Astrocyte (in vitro differentiated cells and primary cell): ENCODE results near the gene GREB1.

Source experiments
- EZH2 ChIP-seq: IDR thresholded peaks from 2 replicates; pipeline ENCODE4 v1.6.1; 2012; ENCODE audit warnings: mild to moderate bottlenecking, low read length, inconsistent platforms; ENCODE audit not compliant: insufficient read depth
- TF ChIP-seq, protein P1 (sequence below): IDR thresholded peaks from 2 replicates; pipeline ENCODE4 v1.5.1; 2011; ENCODE audit warnings: low read depth, mild to moderate bottlenecking, inconsistent platforms, low read length, moderate library complexity; ENCODE audit not compliant: insufficient read depth

DNA sequence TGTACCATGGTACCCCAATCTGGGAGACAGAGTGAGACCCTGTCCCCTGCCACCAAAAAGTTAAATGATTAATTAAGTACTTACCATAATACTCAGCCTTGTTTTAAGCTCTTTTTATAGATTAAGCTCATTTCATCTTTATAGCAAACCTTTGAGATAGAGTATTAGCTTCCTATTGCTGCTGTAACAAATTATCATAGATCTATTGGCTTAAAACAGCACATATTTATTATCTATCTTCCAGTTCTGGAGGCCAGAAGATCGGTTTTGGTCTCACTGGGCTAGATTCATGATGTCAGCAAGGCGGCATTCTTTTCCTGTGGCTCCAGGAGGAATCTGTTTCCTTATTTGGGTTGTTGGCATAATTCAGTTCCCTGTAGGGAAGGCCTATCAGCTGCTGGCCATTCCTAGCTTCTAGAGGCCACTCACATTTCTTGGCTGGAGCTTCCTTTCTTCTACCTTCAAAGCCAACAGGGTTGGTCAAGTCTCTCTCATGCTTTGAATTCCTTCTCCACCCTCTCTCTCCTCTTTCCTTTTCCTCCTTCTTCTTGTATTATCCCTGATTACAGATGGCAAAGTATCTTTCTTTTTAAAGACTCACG is 13.7 kb upstream of the GREB1 start:
- TF ChIP-seq, protein P1, sequence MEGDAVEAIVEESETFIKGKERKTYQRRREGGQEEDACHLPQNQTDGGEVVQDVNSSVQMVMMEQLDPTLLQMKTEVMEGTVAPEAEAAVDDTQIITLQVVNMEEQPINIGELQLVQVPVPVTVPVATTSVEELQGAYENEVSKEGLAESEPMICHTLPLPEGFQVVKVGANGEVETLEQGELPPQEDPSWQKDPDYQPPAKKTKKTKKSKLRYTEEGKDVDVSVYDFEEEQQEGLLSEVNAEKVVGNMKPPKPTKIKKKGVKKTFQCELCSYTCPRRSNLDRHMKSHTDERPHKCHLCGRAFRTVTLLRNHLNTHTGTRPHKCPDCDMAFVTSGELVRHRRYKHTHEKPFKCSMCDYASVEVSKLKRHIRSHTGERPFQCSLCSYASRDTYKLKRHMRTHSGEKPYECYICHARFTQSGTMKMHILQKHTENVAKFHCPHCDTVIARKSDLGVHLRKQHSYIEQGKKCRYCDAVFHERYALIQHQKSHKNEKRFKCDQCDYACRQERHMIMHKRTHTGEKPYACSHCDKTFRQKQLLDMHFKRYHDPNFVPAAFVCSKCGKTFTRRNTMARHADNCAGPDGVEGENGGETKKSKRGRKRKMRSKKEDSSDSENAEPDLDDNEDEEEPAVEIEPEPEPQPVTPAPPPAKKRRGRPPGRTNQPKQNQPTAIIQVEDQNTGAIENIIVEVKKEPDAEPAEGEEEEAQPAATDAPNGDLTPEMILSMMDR, result no peak
- no peak for TF ChIP-seq EZH2
